ENCODE results near the gene SHROOM3. TPM values are rescaled to one million over a fixed set of nuclear protein-coding genes. Genes with fewer than 3 reads are reported as not detected.

SHROOM3 gene
- total RNA-seq, 1 donor from 2014 or later: 6.9 TPM

GRCh38 chr4:76489686-76490161 lies 54.7 kb downstream of the SHROOM3 start:
- intact Hi-C loops (cut with DNase I): no loop called here
- H3K4me1 ChIP-seq: no peaks in the 10 kb centered on the region
- TF ChIP-seq CTCF (IDR thresholded peaks at IDR 0.05) (no peak), POLR2A (IDR thresholded peaks at IDR 0.05) (no peak), POLR2AphosphoS5 (IDR thresholded peaks at IDR 0.05; ENCODE audit: insufficient read depth in 1 of 2, low read depth in 1 of 2) (no peak)
- H3K27ac ChIP-seq: no peak overlapping the region
- no peaks in the 10 kb centered on the region for H3K27me3 ChIP-seq
- H3K4me3 ChIP-seq: no peak overlapping the region
- H3K9me3 ChIP-seq: no peaks in the 10 kb centered on the region
- no peak for DNase-seq (ENCODE audit: extremely low spot score in 2 of 2)
- no peaks in the 10 kb centered on the region for H3K36me3 ChIP-seq

- Histone ChIP-seq H3K36me3 (no peaks in the 10 kb centered on the region), H3K9me3 (no peaks in the 10 kb centered on the region), H3K4me3 (no peak overlapping the region), H3K27me3 (no peaks in the 10 kb centered on the region), H3K27ac (no peak overlapping the region), H3K4me1 (no peaks in the 10 kb centered on the region)
- DNase-seq (ENCODE audit: extremely low spot score in 2 of 2): no peak
- intact Hi-C loops (cut with DNase I): no loop called here
- TF ChIP-seq POLR2AphosphoS5 (IDR thresholded peaks at IDR 0.05; ENCODE audit: insufficient read depth in 1 of 2, low read depth in 1 of 2) (no peak), POLR2A (IDR thresholded peaks at IDR 0.05) (no peak), CTCF (IDR thresholded peaks at IDR 0.05) (no peak)
These were observed 57.0 kb downstream of the SHROOM3 start for GRCh38 chr4:76492055-76492454.

GRCh38 chr4:76494243-76494642 lies 59.2 kb downstream of the SHROOM3 start:
- H3K36me3 ChIP-seq: no peaks in the 10 kb centered on the region
- H3K4me3 ChIP-seq: no peak overlapping the region
- TF ChIP-seq CTCF (IDR thresholded peaks at IDR 0.05) (no peak), POLR2AphosphoS5 (IDR thresholded peaks at IDR 0.05; ENCODE audit: insufficient read depth in 1 of 2, low read depth in 1 of 2) (no peak), POLR2A (IDR thresholded peaks at IDR 0.05) (no peak)
- H3K4me1 ChIP-seq: no peaks in the 10 kb centered on the region
- no peak for DNase-seq (ENCODE audit: extremely low spot score in 2 of 2)
- H3K27me3 ChIP-seq: no peaks in the 10 kb centered on the region
- no peak overlapping the region for H3K27ac ChIP-seq
- H3K9me3 ChIP-seq: no peaks in the 10 kb centered on the region
- intact Hi-C loops (cut with DNase I): no loop called here

GRCh38 chr4:76494871-76495590 lies 60.0 kb downstream of the SHROOM3 start:
- H3K4me1 ChIP-seq: no peaks in the 10 kb centered on the region
- intact Hi-C loops (cut with DNase I): no loop called here
- TF ChIP-seq POLR2AphosphoS5 (IDR thresholded peaks at IDR 0.05; ENCODE audit: insufficient read depth in 1 of 2, low read depth in 1 of 2): no peak
- no peak for TF ChIP-seq CTCF (IDR thresholded peaks at IDR 0.05)
- TF ChIP-seq POLR2A (IDR thresholded peaks at IDR 0.05): no peak

GRCh38 chr4:76498550-76498949 lies 63.5 kb downstream of the SHROOM3 start:
- H3K27ac ChIP-seq: no peak overlapping the region
- H3K27me3 ChIP-seq: no peaks in the 10 kb centered on the region
- H3K36me3 ChIP-seq: no peaks in the 10 kb centered on the region
- H3K9me3 ChIP-seq: no peaks in the 10 kb centered on the region
- no peaks in the 10 kb centered on the region for H3K4me1 ChIP-seq
- TF ChIP-seq CTCF (IDR thresholded peaks at IDR 0.05): no peak
- no peak for TF ChIP-seq POLR2AphosphoS5 (IDR thresholded peaks at IDR 0.05; ENCODE audit: insufficient read depth in 1 of 2, low read depth in 1 of 2)
- TF ChIP-seq POLR2A (IDR thresholded peaks at IDR 0.05): no peak
- H3K4me3 ChIP-seq: no peak overlapping the region
- no peak for DNase-seq (ENCODE audit: extremely low spot score in 2 of 2)
- intact Hi-C loops (cut with DNase I): no loop called here

More at GRCh38 chr4:76494871-76495590, 60.0 kb downstream of the SHROOM3 start:
- no peak overlapping the region for H3K27ac ChIP-seq
- no peaks in the 10 kb centered on the region for H3K9me3 ChIP-seq
- no peaks in the 10 kb centered on the region for H3K36me3 ChIP-seq
- DNase-seq (ENCODE audit: extremely low spot score in 2 of 2): no peak
- H3K27me3 ChIP-seq: no peaks in the 10 kb centered on the region
- no peak overlapping the region for H3K4me3 ChIP-seq
